Panc1 (cell line): ENCODE data around the gene MOGAT3. TPM values are rescaled to one million over a fixed set of nuclear protein-coding genes. Genes with fewer than 3 reads are reported as not detected.

Experiments
- ATAC-seq: fragments of 200-7000 bp; cut with Tn5 transposase; 2 replicates; pipeline ENCODE4 v1.9.1; 2020; ENCODE audit warnings: mild to moderate bottlenecking, moderate library complexity
- BruUV-seq: library from RNA; stranded (reverse); fragments of 400-500 nt; replicated peaks from 2 replicates; lab custom pipeline; 2021; lab: Mats Ljungman, UMichigan
- CTCF ChIA-PET: fragments of 300-600 bp; sonication (Branson Sonifier 250); formaldehyde crosslinking; loops from one replicate; lab custom pipeline; 2022; ENCODE audit warnings: antibody characterized with exemption; lab: Charles Lee
- POLR2A ChIA-PET: fragments of 300-600 bp; sonication (Branson Sonifier 250); formaldehyde crosslinking; loops from one replicate; lab custom pipeline; 2022; ENCODE audit warnings: antibody characterized with exemption; lab: Charles Lee
- DNase-seq: peaks from one replicate; pipeline ENCODE4 v3.0.0-alpha.2; 2010; ENCODE audit warnings: low read depth, low spot score
- H3K27ac ChIP-seq: 2 replicates; pipeline ENCODE4 v1.5.1; 2011; ENCODE audit warnings: mild to moderate bottlenecking, low read length, inconsistent platforms
- H3K27me3 ChIP-seq: fragments of 200-500 bp; sonication (Bioruptor generic); 2 replicates; pipeline ENCODE4 v1.6.0; 2014; ENCODE audit warnings: low read length, inconsistent platforms; ENCODE audit not compliant: control insufficient read depth, insufficient read depth
- H3K36me3 ChIP-seq: fragments of 200-500 bp; sonication (Bioruptor generic); 2 replicates; pipeline ENCODE4 v1.5.1; 2014; ENCODE audit warnings: inconsistent platforms, mild to moderate bottlenecking, low read length, moderate library complexity; ENCODE audit not compliant: control insufficient read depth, insufficient read depth
- H3K4me1 ChIP-seq: 2 replicates; pipeline ENCODE4 v1.5.1; 2011; ENCODE audit warnings: inconsistent platforms, mild to moderate bottlenecking, low read length, moderate library complexity; ENCODE audit not compliant: control insufficient read depth, insufficient read depth
- H3K4me3 ChIP-seq, 2 experiments: 2 replicates each; pipeline ENCODE4 v1.5.1; 2011 to 2012; ENCODE audit warnings: low read depth in 2 of 2, low read length in 2 of 2, mild to moderate bottlenecking in 2 of 2, inconsistent platforms in 1 of 2, moderate library complexity in 1 of 2
- H3K9me3 ChIP-seq: fragments of 200-500 bp; sonication (Bioruptor generic); 2 replicates; pipeline ENCODE4 v1.5.1; 2014; ENCODE audit warnings: low read depth, mild to moderate bottlenecking, inconsistent platforms, low read length, moderate library complexity; ENCODE audit not compliant: control insufficient read depth, insufficient read depth
- CTCF ChIP-seq: fragments of 450-650 bp; IDR thresholded peaks from 2 replicates; pipeline ENCODE4 v1.5.1; 2017; ENCODE audit warnings: mild to moderate bottlenecking
- POLR2AphosphoS5 ChIP-seq: IDR thresholded peaks from 2 replicates; pipeline ENCODE4 v1.6.1; 2012; ENCODE audit warnings: mild to moderate bottlenecking, low read depth, low read length, moderate library complexity
- REST ChIP-seq, 2 experiments: IDR thresholded peaks; 2 replicates each; pipeline ENCODE4 v1.6.1; 2011 to 2012; ENCODE audit warnings: low read depth in 2 of 2, control low read depth in 1 of 2, low read length in 1 of 2, mild to moderate bottlenecking in 1 of 2, moderate library complexity in 1 of 2; ENCODE audit not compliant: insufficient read depth in 1 of 2
- SIN3A ChIP-seq: IDR thresholded peaks from 2 replicates; pipeline ENCODE4 v1.6.1; 2012; ENCODE audit warnings: low read depth, mild to moderate bottlenecking, low read length, moderate library complexity, borderline replicate concordance; ENCODE audit not compliant: insufficient read depth
- TCF7L2 ChIP-seq: IDR thresholded peaks from 2 replicates; pipeline ENCODE4 v1.6.1; 2011; ENCODE audit warnings: mild to moderate bottlenecking, low read depth, low read length, inconsistent platforms
- in situ Hi-C: cut with HindIII; loops from 2 replicates; pipeline ENCODE4 v1.10.0; 2016; ENCODE audit warnings: low sequenced_read_pairs, low pct_unique_long_range_greater_than_20kb
- intact Hi-C: fragments of 100-400 bp; cut with micrococcal nuclease; formaldehyde crosslinking; loops from one replicate; pipeline ENCODE4 v1.10.0; 2022; ENCODE audit not compliant: unreplicated experiment
- total RNA-seq: library from RNA; stranded (reverse); gene quantifications from one replicate; pipeline ENCODE4 v1.2.1, GENCODE V29; 2021; ENCODE audit not compliant: unreplicated experiment

MOGAT3 gene
- total RNA-seq, 1 experiment from 2014 or later, result 0.23 TPM

- ChIA-PET POLR2A (no interaction called here), CTCF (interaction anchor here (0.7 to 0.8 kb wide), 2 partner anchors 37 to 366 kb away, joined by 4 to 9 read pairs; no protein-coding TSS in a partner anchor)
- BruUV-seq, result no TSS peak
- Histone ChIP-seq H3K9me3 (no peaks in the 10 kb centered on the region), H3K4me1 (peaks cover 18% of the 10 kb centered on the region), H3K4me3 (peak overlapping the region; percentile 65 to 67), H3K27ac (peak overlapping the region; percentile 82), H3K36me3 (no peaks in the 10 kb centered on the region; the same call in 1 of the 2 replicates), H3K27me3 (no peaks in the 10 kb centered on the region)
- intact Hi-C loops, result no loop called here
- in situ Hi-C loops, result no loop called here
- TF ChIP-seq CTCF, result no peak
- no peak for TF ChIP-seq REST (IDR thresholded peaks at IDR 0.05; ENCODE audit: insufficient read depth in 1 of 2, low read depth in 2 of 2, low read length in 1 of 2)
- no peak for TF ChIP-seq SIN3A
- no peak for TF ChIP-seq TCF7L2
- TF ChIP-seq POLR2AphosphoS5, result no peak
- DNase-seq (no peak), ATAC-seq (no peak)
Observed at GRCh38 chr7:101155303-101155702, 45.5 kb downstream of the MOGAT3 start.

- in situ Hi-C loops, result no loop called here
- no TSS peak for BruUV-seq
- TF ChIP-seq POLR2AphosphoS5 (no peak), CTCF (no peak), REST (IDR thresholded peaks at IDR 0.05; ENCODE audit: insufficient read depth in 1 of 2, low read depth in 2 of 2, low read length in 1 of 2) (no peak), SIN3A (no peak), TCF7L2 (no peak)
- intact Hi-C loops, result no loop called here
- peak overlapping the region; percentile 65 to 67 for H3K4me3 ChIP-seq
- ChIA-PET CTCF (interaction anchor here (0.5 to 0.9 kb wide), 3 partner anchors 11 to 81 kb away, joined by 6 to 9 read pairs (median 7); no protein-coding TSS in a partner anchor), POLR2A (no interaction called here)
- peaks cover 12% of the 10 kb centered on the region for H3K4me1 ChIP-seq
- H3K36me3 ChIP-seq, result no peaks in the 10 kb centered on the region; the same call in 1 of the 2 replicates
- H3K27me3 ChIP-seq, result no peaks in the 10 kb centered on the region
- H3K27ac ChIP-seq, result peak overlapping the region; percentile 82
- H3K9me3 ChIP-seq, result no peaks in the 10 kb centered on the region
- DNase-seq (no peak), ATAC-seq (peak; percentile 52)
Observed at GRCh38 chr7:101154693-101155102, 46.1 kb downstream of the MOGAT3 start.
